Fibroblast of lung (primary cell): ENCODE measurements around the gene EZR. TPM values are rescaled to one million over a fixed set of nuclear protein-coding genes. Genes with fewer than 3 reads are reported as not detected.

Source experiments
- DNase-seq, 2 donors: peaks; one replicate each; pipeline versions ENCODE4 v3.0.0 to v3.0.0-alpha.2; 2010; ENCODE audit warnings: low read depth in 2 of 2
- H2AFZ ChIP-seq: 2 replicates; pipeline ENCODE4 v1.5.1; 2012; ENCODE audit warnings: low read length, control low read depth, inconsistent platforms
- H3K27ac ChIP-seq: 2 replicates; pipeline ENCODE4 v1.5.1; 2011; ENCODE audit warnings: low read length, control low read depth; ENCODE audit not compliant: insufficient read depth
- H3K27me3 ChIP-seq: 2 replicates; pipeline ENCODE4 v1.5.1; 2011; ENCODE audit warnings: mild to moderate bottlenecking, low read length; ENCODE audit not compliant: control insufficient read depth, insufficient read depth
- H3K36me3 ChIP-seq: 2 replicates; pipeline ENCODE4 v1.5.1; 2011; ENCODE audit warnings: low read length; ENCODE audit not compliant: control insufficient read depth, insufficient read depth
- H3K4me1 ChIP-seq: 2 replicates; pipeline ENCODE4 v1.5.1; 2011; ENCODE audit warnings: low read length; ENCODE audit not compliant: control insufficient read depth, insufficient read depth; ENCODE audit errors: extremely low read depth
- H3K4me2 ChIP-seq: 2 replicates; pipeline ENCODE4 v1.5.1; 2011; ENCODE audit warnings: low read length, control low read depth; ENCODE audit not compliant: insufficient read depth; ENCODE audit errors: extremely low read depth
- H3K4me3 ChIP-seq, 4 experiments: fragments of 200-600 bp in 1 of 4; sonication (generic) in 1 of 4; replicated peaks in 1 of 4; 2 replicates each; pipeline ENCODE4 v1.5.1; 2011 to 2016; ENCODE audit warnings: low read length in 4 of 4, low read depth in 3 of 4, mild to moderate bottlenecking in 3 of 4, control low read depth in 2 of 4, inconsistent platforms in 1 of 4, mixed read lengths in 1 of 4; ENCODE audit not compliant: insufficient read depth in 1 of 4; ENCODE audit errors: control extremely low read depth in 1 of 4
- H3K79me2 ChIP-seq: 2 replicates; pipeline ENCODE4 v1.5.1; 2012; ENCODE audit warnings: mild to moderate bottlenecking, low read length, inconsistent platforms; ENCODE audit not compliant: control insufficient read depth, insufficient read depth
- H3K9ac ChIP-seq: 2 replicates; pipeline ENCODE4 v1.5.1; 2011; ENCODE audit warnings: mild to moderate bottlenecking, low read length, control low read depth; ENCODE audit not compliant: insufficient read depth
- H3K9me3 ChIP-seq: 2 replicates; pipeline ENCODE4 v1.5.1; 2012; ENCODE audit warnings: low read depth, low read length; ENCODE audit not compliant: control insufficient read depth, insufficient read depth
- H4K20me1 ChIP-seq: 2 replicates; pipeline ENCODE4 v1.5.1; 2011; ENCODE audit warnings: low read length; ENCODE audit not compliant: control insufficient read depth, insufficient read depth; ENCODE audit errors: extremely low read depth
- EZH2 ChIP-seq: IDR thresholded peaks from 2 replicates; pipeline ENCODE4 v1.5.1; 2012; ENCODE audit warnings: low read length, control low read depth, mild to moderate bottlenecking; ENCODE audit errors: missing control alignments
- polyA plus RNA-seq, 2 donors: library from polyadenylated mRNA; depleted of rRNA in 1 of 2; stranded (reverse) in 1 of 2; unstranded in 1 of 2; fragments of >200 nt; gene quantifications; 2 replicates each; pipeline ENCODE4 v1.2.1, GENCODE V29; 2011 to 2012; ENCODE audit warnings: missing spikeins in 1 of 2
- total RNA-seq: library from RNA; depleted of rRNA; stranded (reverse); fragments of >200 nt; gene quantifications from 2 replicates; pipeline ENCODE4 v1.2.1, GENCODE V29; 2014
- TF ChIP-seq, protein P1 (sequence below), 2 donors: IDR thresholded peaks in 1 of 2; conservative IDR thresholded peaks in 1 of 2; 1 replicate in 1 of 2; 2 replicates in 1 of 2; pipeline ENCODE4 v1.5.1; 2011 to 2012; ENCODE audit warnings: low read length in 2 of 2, control low read depth in 1 of 2, inconsistent platforms in 1 of 2, low read depth in 1 of 2, mild to moderate bottlenecking in 1 of 2

Gene EZR
- total and polyA plus RNA-seq, 2 donors (not counting 1 experiment from before 2014, with no cell fraction given): 89.0 to 132 TPM

DNA sequence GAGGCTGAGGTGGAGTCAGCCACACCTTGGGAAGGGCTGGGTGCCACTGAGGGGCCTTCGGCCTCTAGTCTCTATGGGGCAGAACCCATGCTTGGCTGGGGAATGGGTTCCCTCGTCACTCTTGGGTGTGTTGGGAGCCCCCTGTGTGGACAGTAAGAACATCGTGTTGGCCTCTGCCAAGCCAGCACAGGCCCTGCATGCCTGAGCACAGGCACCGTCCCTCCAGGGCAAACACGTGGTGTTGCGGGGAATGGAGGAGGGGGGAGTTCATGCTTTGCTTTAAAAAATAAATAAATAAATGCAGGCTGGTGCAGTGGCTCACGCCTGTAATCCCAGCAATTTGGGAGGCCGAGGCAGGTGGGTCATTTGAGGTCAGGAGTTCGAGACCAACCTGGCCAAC, 63.0 kb downstream of the EZR start:
- no peak overlapping the region for H3K27ac ChIP-seq
- H2AFZ ChIP-seq: no peak overlapping the region
- no peaks in the 10 kb centered on the region for H4K20me1 ChIP-seq
- DNase-seq: no peak
- H3K79me2 ChIP-seq: no peaks in the 10 kb centered on the region
- TF ChIP-seq, protein P1, sequence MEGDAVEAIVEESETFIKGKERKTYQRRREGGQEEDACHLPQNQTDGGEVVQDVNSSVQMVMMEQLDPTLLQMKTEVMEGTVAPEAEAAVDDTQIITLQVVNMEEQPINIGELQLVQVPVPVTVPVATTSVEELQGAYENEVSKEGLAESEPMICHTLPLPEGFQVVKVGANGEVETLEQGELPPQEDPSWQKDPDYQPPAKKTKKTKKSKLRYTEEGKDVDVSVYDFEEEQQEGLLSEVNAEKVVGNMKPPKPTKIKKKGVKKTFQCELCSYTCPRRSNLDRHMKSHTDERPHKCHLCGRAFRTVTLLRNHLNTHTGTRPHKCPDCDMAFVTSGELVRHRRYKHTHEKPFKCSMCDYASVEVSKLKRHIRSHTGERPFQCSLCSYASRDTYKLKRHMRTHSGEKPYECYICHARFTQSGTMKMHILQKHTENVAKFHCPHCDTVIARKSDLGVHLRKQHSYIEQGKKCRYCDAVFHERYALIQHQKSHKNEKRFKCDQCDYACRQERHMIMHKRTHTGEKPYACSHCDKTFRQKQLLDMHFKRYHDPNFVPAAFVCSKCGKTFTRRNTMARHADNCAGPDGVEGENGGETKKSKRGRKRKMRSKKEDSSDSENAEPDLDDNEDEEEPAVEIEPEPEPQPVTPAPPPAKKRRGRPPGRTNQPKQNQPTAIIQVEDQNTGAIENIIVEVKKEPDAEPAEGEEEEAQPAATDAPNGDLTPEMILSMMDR (conservative IDR thresholded peaks at IDR 0.05 in 1 of 2, IDR thresholded peaks at IDR 0.05 in 1 of 2; ENCODE audit: low read depth in 1 of 2, low read length in 2 of 2): no peak
- TF ChIP-seq EZH2: no peak
- no peaks in the 10 kb centered on the region for H3K9me3 ChIP-seq
- H3K27me3 ChIP-seq: no peaks in the 10 kb centered on the region
- no peaks in the 10 kb centered on the region for H3K4me1 ChIP-seq
- H3K4me3 ChIP-seq: no peak overlapping the region
- H3K9ac ChIP-seq: no peak overlapping the region
- no peaks in the 10 kb centered on the region for H3K36me3 ChIP-seq
- no peak overlapping the region for H3K4me2 ChIP-seq

DNA sequence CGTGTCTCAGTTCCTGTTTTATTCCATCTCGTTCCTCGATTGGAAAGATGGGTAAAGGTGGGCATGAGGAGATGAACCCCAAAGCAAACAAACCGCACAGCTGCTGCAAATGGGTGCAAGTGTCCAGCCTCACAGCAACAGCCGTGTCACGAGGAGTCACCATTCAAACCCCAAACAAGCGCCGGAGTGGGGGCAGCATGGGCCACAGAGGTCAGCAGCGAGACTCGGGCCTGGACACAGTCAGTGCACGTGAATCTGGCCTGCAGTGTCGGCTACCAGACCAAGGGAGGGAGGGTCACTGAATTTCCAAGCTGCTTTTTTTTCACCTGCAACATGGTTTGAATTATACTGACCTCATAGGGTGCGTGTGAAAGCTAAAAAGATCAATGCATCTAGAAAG, 63.5 kb downstream of the EZR start:
- no peaks in the 10 kb centered on the region for H3K79me2 ChIP-seq
- no peaks in the 10 kb centered on the region for H3K27me3 ChIP-seq
- no peaks in the 10 kb centered on the region for H3K36me3 ChIP-seq
- no peak overlapping the region for H3K9ac ChIP-seq
- no peak for DNase-seq
- H3K4me1 ChIP-seq: no peaks in the 10 kb centered on the region
- no peak overlapping the region for H2AFZ ChIP-seq
- no peak for TF ChIP-seq EZH2
- TF ChIP-seq, protein P1 (conservative IDR thresholded peaks at IDR 0.05 in 1 of 2, IDR thresholded peaks at IDR 0.05 in 1 of 2; ENCODE audit: low read depth in 1 of 2, low read length in 2 of 2): no peak
- H3K4me2 ChIP-seq: no peak overlapping the region
- H3K4me3 ChIP-seq: no peak overlapping the region
- no peaks in the 10 kb centered on the region for H3K9me3 ChIP-seq
- H3K27ac ChIP-seq: no peak overlapping the region
- no peaks in the 10 kb centered on the region for H4K20me1 ChIP-seq

DNA sequence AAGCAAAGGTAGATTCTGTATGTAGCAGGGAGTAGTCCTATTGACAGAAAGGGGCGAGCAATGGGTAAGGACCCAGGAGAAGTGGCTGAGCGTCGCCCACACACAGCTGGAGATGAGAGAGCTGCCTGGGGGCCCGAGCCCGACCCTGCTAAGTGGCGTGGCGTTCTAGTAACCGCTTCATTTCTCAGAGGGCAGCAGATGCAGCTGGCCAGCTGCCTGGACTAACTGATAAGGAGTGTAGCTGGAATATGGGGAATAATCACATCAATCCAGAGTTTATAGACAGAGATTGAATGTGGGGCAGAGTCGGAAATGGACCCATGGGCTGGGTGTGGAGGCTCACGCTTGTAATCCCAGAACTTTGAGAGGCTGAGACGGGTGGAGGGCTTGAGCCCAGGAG, 64.4 kb downstream of the EZR start:
- H3K27ac ChIP-seq: no peak overlapping the region

More for the DNA sequence above, 64.4 kb downstream of the EZR start:
- Histone ChIP-seq H3K4me1 (no peaks in the 10 kb centered on the region), H2AFZ (no peak overlapping the region), H4K20me1 (no peaks in the 10 kb centered on the region), H3K4me2 (no peak overlapping the region), H3K36me3 (no peaks in the 10 kb centered on the region), H3K9me3 (no peaks in the 10 kb centered on the region), H3K79me2 (no peaks in the 10 kb centered on the region), H3K9ac (no peak overlapping the region), H3K4me3 (no peak overlapping the region), H3K27me3 (no peaks in the 10 kb centered on the region)
- TF ChIP-seq, protein P1 (conservative IDR thresholded peaks at IDR 0.05 in 1 of 2, IDR thresholded peaks at IDR 0.05 in 1 of 2; ENCODE audit: low read depth in 1 of 2, low read length in 2 of 2): no peak
- no peak for TF ChIP-seq EZH2
- DNase-seq: no peak
